Gastroesophageal sphincter (tissue), 4 donors: ENCODE results near the gene CHST11. TPM values are rescaled to one million over a fixed set of nuclear protein-coding genes. Genes with fewer than 3 reads are reported as not detected.

Experiments used
- ATAC-seq: fragments of 150-250 bp; one replicate; pipeline ENCODE4 v1.9.1; 2016; ENCODE audit warnings: mild to moderate bottlenecking, moderate library complexity
- H3K27ac ChIP-seq, 4 donors: fragments of 200-600 bp; sonication (generic) in 3 of 4; 1 replicate in 3 of 4; 2 replicates in 1 of 4; pipeline ENCODE4 v1.5.1; 2016 to 2019
- H3K27me3 ChIP-seq: fragments of 200-600 bp; sonication (generic); one replicate; pipeline ENCODE4 v1.5.1; 2019
- H3K36me3 ChIP-seq, 2 donors: fragments of 200-600 bp; sonication (generic); one replicate each; pipeline ENCODE4 v1.5.1; 2019; ENCODE audit warnings: control low read depth in 1 of 2
- H3K4me1 ChIP-seq, 3 donors: fragments of 200-600 bp; sonication (generic); 1 replicate in 2 of 3; 2 replicates in 1 of 3; pipeline ENCODE4 v1.5.1; 2016 to 2019; ENCODE audit warnings: control low read depth in 2 of 3
- H3K4me3 ChIP-seq, 2 donors: fragments of 200-600 bp; sonication (generic); one replicate each; pipeline ENCODE4 v1.5.1; 2019; ENCODE audit warnings: mild to moderate bottlenecking in 1 of 2, moderate library complexity in 1 of 2
- H3K9me3 ChIP-seq, 3 donors: fragments of 200-600 bp; sonication (generic); one replicate each; pipeline ENCODE4 v1.5.1; 2017 to 2019; ENCODE audit warnings: control low read depth in 2 of 3
- CTCF ChIP-seq, 4 experiments: fragments of 200-600 bp in 2 of 4; fragments of 450-650 bp in 2 of 4; sonication (generic) in 1 of 4; IDR thresholded peaks; one replicate each; pipeline ENCODE4 v1.5.1; 2017 to 2019; ENCODE audit warnings: antibody characterized with exemption in 4 of 4, mild to moderate bottlenecking in 2 of 4, moderate library complexity in 2 of 4
- EP300 ChIP-seq: sonication (generic); formaldehyde crosslinking; IDR thresholded peaks from one replicate; pipeline ENCODE4 v1.6.1; 2017; ENCODE audit warnings: antibody characterized with exemption, mild to moderate bottlenecking
- POLR2A ChIP-seq, 2 donors: fragments of 450-650 bp; IDR thresholded peaks; one replicate each; pipeline ENCODE4 v1.6.1; 2017; ENCODE audit warnings: antibody characterized with exemption in 2 of 2, mild to moderate bottlenecking in 2 of 2, moderate library complexity in 1 of 2
- POLR2AphosphoS5 ChIP-seq: sonication (generic); formaldehyde crosslinking; IDR thresholded peaks from one replicate; pipeline ENCODE4 v1.6.1; 2017; ENCODE audit warnings: antibody characterized with exemption
- WGBS, 2 donors: methylation state at CpG; one replicate each; pipeline ENCODE4 v1.1.5; 2018; ENCODE audit warnings: low coverage in 1 of 2; 5-methylcytosine and 5-hydroxymethylcytosine counted together
- total RNA-seq, 4 donors: library from RNA; depleted of rRNA; stranded (reverse); fragments of >200 nt; gene quantifications; one replicate each; pipeline ENCODE4 v1.1.0, GENCODE V29; 2016

Gene CHST11
- total RNA-seq, 4 donors from 2014 or later, result 4.3 to 15.6 (median 11.0) TPM

GRCh38 chr12:104415342-104415980, 41.3 kb upstream of the CHST11 start:
- Histone ChIP-seq H3K4me1 (no peaks in the 10 kb centered on the region), H3K9me3 (no peaks in the 10 kb centered on the region), H3K27ac (no peak overlapping the region), H3K27me3 (peaks cover 6% of the 10 kb centered on the region), H3K4me3 (no peak overlapping the region), H3K36me3 (no peaks in the 10 kb centered on the region)
- no peak for ATAC-seq
- 79 to 87% methylated on average over 2 to 6 of the region's 9 CpGs for WGBS, 2 donors
- TF ChIP-seq EP300 (no peak), CTCF (IDR thresholded peaks at IDR 0.05) (no peak), POLR2AphosphoS5 (no peak), POLR2A (IDR thresholded peaks at IDR 0.05) (no peak)

- H3K4me3 ChIP-seq, result no peak overlapping the region
- no peak for ATAC-seq
- WGBS, 2 donors, result 77 to 86% methylated on average over 6 of the region's 6 CpGs
These were observed 40.6 kb upstream of the CHST11 start for GRCh38 chr12:104416136-104416535.

GRCh38 chr12:104416585-104416984, 40.2 kb upstream of the CHST11 start:
- TF ChIP-seq EP300, result no peak
- Histone ChIP-seq H3K27ac (no peak overlapping the region), H3K4me1 (no peaks in the 10 kb centered on the region), H3K36me3 (no peaks in the 10 kb centered on the region), H3K9me3 (no peaks in the 10 kb centered on the region), H3K27me3 (peaks cover 2% of the 10 kb centered on the region), H3K4me3 (no peak overlapping the region)
- ATAC-seq, result no peak
- WGBS, 2 donors, result 0 to 20% methylated on average over 1 of the region's 1 CpG

More at GRCh38 chr12:104416136-104416535, 40.6 kb upstream of the CHST11 start:
- no peaks in the 10 kb centered on the region for H3K4me1 ChIP-seq
- TF ChIP-seq EP300 (no peak), POLR2A (IDR thresholded peaks at IDR 0.05) (no peak), POLR2AphosphoS5 (no peak), CTCF (IDR thresholded peaks at IDR 0.05) (no peak)
- no peak overlapping the region for H3K27ac ChIP-seq
- no peaks in the 10 kb centered on the region for H3K9me3 ChIP-seq
- H3K36me3 ChIP-seq, result no peaks in the 10 kb centered on the region
- peaks cover 6% of the 10 kb centered on the region for H3K27me3 ChIP-seq

GRCh38 chr12:104419717-104420116, 37.0 kb upstream of the CHST11 start:
- Histone ChIP-seq H3K27me3 (no peaks in the 10 kb centered on the region), H3K36me3 (no peaks in the 10 kb centered on the region), H3K9me3 (no peaks in the 10 kb centered on the region), H3K27ac (no peak overlapping the region), H3K4me3 (no peak overlapping the region), H3K4me1 (no peaks in the 10 kb centered on the region)
- 92% methylated on average over 2 of the region's 2 CpGs; no CpG with 5 or more reads in 1 of the 2 donors for WGBS, 2 donors
- no peak for ATAC-seq
- TF ChIP-seq EP300, result no peak
- no peak for TF ChIP-seq CTCF (IDR thresholded peaks at IDR 0.05)
- TF ChIP-seq POLR2A (IDR thresholded peaks at IDR 0.05), result no peak

- no peaks in the 10 kb centered on the region for H3K36me3 ChIP-seq
- H3K27me3 ChIP-seq, result no peaks in the 10 kb centered on the region
- 61% methylated on average over 2 of the region's 2 CpGs for whole genome bisulfite sequencing, 2 donors
- no peak for TF ChIP-seq CTCF (IDR thresholded peaks at IDR 0.05)
- no peak for TF ChIP-seq EP300
- no peak for TF ChIP-seq POLR2A (IDR thresholded peaks at IDR 0.05)
- no peak for TF ChIP-seq POLR2AphosphoS5
- ATAC-seq, result no peak
- H3K4me3 ChIP-seq, result no peak overlapping the region
- H3K9me3 ChIP-seq, result no peaks in the 10 kb centered on the region
- no peaks in the 10 kb centered on the region for H3K4me1 ChIP-seq
- no peak overlapping the region for H3K27ac ChIP-seq
These were observed 35.9 kb upstream of the CHST11 start for GRCh38 chr12:104420868-104421267.
